Stomach smooth muscle (tissue), 2 donors: Measurements from ENCODE around the gene EPB41L5.

Experiments
- H3K27ac ChIP-seq: one replicate; pipeline ENCODE4 v1.7.0; 2013; ENCODE audit warnings: mild to moderate bottlenecking, low read length, inconsistent platforms
- H3K27me3 ChIP-seq, 2 donors: one replicate each; pipeline ENCODE4 v1.7.0; 2013; ENCODE audit warnings: low read length in 2 of 2; ENCODE audit not compliant: insufficient read depth in 2 of 2, control insufficient read depth in 1 of 2
- H3K36me3 ChIP-seq, 2 donors: one replicate each; pipeline ENCODE4 v1.7.0; 2013; ENCODE audit warnings: low read length in 2 of 2; ENCODE audit not compliant: control insufficient read depth in 2 of 2, insufficient read depth in 2 of 2
- H3K4me1 ChIP-seq: one replicate; pipeline ENCODE4 v1.7.0; 2013; ENCODE audit warnings: low read length; ENCODE audit not compliant: control insufficient read depth, insufficient read depth
- H3K4me3 ChIP-seq, 2 donors: one replicate each; pipeline ENCODE4 v1.7.0; 2013; ENCODE audit warnings: low read length in 2 of 2
- H3K9ac ChIP-seq, 2 donors: one replicate each; pipeline ENCODE4 v1.7.0; 2013; ENCODE audit warnings: low read length in 2 of 2, mild to moderate bottlenecking in 1 of 2
- H3K9me3 ChIP-seq, 2 donors: one replicate each; pipeline ENCODE4 v1.7.0; 2013; ENCODE audit warnings: low read length in 2 of 2; ENCODE audit not compliant: control insufficient read depth in 2 of 2
- donor health status: healthy.
- donor health status: Pancreatic carcinoma.

Gene EPB41L5

DNA sequence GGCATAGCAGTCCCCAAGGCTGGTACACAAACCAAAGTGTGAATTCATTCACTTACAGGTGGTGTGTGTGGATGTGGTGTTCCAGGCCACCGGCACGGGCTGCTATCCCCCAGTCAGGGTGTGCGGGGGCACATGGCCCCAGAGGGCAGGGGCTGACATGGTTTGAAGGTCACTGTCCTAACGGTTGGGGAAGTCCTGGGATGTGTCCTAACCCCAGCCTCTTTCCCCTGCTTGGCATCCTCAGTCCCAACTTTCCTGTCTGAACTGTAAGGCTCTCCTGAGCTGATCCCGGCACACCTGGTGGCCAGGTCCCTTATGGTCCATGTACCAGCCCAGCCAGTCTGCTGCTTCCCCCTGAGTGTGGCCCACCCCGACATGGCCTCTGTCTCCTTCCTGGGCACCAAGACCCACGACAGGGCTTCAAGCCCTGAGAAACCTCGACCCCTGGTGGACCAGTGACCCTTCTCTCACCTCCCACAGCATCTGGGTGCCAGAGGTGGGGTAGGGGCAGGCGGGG lies 212.7 kb downstream of the EPB41L5 start:
- H3K4me1 ChIP-seq = peaks cover 43% of the 10 kb centered on the region
- peaks cover 0 to 8% of the 10 kb centered on the region in 2 donors for H3K9me3 ChIP-seq
- H3K9ac ChIP-seq = no peak overlapping the region

DNA sequence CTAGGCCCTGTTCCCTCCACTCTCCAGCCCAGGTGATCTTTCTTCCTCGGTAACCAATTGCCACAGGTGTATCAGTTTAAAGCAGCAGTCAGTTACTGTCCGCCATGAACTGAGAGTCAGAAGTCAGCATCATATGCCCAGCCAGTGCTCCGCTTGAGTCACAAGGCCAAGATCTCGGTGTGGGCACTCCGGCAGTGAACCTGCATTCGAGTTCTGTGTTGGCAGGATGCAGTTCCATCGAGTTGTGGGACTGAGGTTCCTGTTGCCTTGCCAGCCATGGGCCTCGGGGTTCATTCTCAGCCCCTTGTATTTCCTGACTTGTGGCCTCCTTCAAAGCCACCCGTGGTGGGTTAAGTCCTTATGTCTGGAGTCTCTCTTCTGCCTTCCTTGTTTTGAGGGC lies 213.4 kb downstream of the EPB41L5 start:
- Histone ChIP-seq H3K9ac (no peak overlapping the region), H3K4me1 (peaks cover 50% of the 10 kb centered on the region), H3K27me3 (no peaks in the 10 kb centered on the region), H3K36me3 (peaks cover 2 to 5% of the 10 kb centered on the region in 2 donors), H3K4me3 (no peak overlapping the region), H3K27ac (no peak overlapping the region), H3K9me3 (peaks cover 0 to 8% of the 10 kb centered on the region in 2 donors)

More for the DNA sequence above, 212.7 kb downstream of the EPB41L5 start:
- Histone ChIP-seq H3K4me3 (no peak overlapping the region), H3K27me3 (no peaks in the 10 kb centered on the region), H3K27ac (no peak overlapping the region), H3K36me3 (peaks cover 2 to 8% of the 10 kb centered on the region in 2 donors)

GRCh38 chr2:120227111-120227991 lies 214.5 kb downstream of the EPB41L5 start:
- H3K9ac ChIP-seq = no peak overlapping the region
- no peak overlapping the region for H3K4me3 ChIP-seq
- peak overlapping the region; percentile 50 for H3K27ac ChIP-seq
- no peaks in the 10 kb centered on the region for H3K27me3 ChIP-seq
- peaks cover 0 to under 1% of the 10 kb centered on the region in 2 donors for H3K36me3 ChIP-seq
- peaks cover 49% of the 10 kb centered on the region for H3K4me1 ChIP-seq
- H3K9me3 ChIP-seq = peaks cover 0 to 4% of the 10 kb centered on the region in 2 donors

- Histone ChIP-seq H3K9ac (peak overlapping the region in 1 of 2 donors; percentile 35), H3K4me1 (peaks cover 41% of the 10 kb centered on the region), H3K9me3 (no peaks in the 10 kb centered on the region), H3K27me3 (no peaks in the 10 kb centered on the region), H3K27ac (peak overlapping the region; percentile 50), H3K36me3 (no peaks in the 10 kb centered on the region), H3K4me3 (peak overlapping the region; percentile 13 to 24)
Measured at GRCh38 chr2:120228503-120228902, 215.6 kb downstream of the EPB41L5 start.
